K562 (cell line): ENCODE data around the gene METAP2. TPM values are rescaled to one million over a fixed set of nuclear protein-coding genes. Genes with fewer than 3 reads are reported as not detected.

Source experiments
- ARNT ChIP-seq, 2 experiments: fragments of 450-650 bp; IDR thresholded peaks; 2 replicates each; pipeline ENCODE4 v1.6.1; 2016; ENCODE audit warnings: mild to moderate bottlenecking in 1 of 2
- ATF1 ChIP-seq, 2 experiments: fragments of 450-650 bp in 1 of 2; IDR thresholded peaks; 2 replicates each; pipeline ENCODE4 v1.6.1; 2016; ENCODE audit warnings: missing compliant biosample characterization in 1 of 2, missing genetic modification characterization in 1 of 2
- ESRRB ChIP-seq: fragments of 250-450 bp; sonication (Bioruptor Pico); IDR thresholded peaks from 2 replicates; pipeline ENCODE4 v1.5.0; 2020; ENCODE audit warnings: mild to moderate bottlenecking, moderate library complexity, borderline replicate concordance
- FOXA3 ChIP-seq, 2 experiments: fragments of 450-650 bp in 1 of 2; sonication (generic) in 1 of 2; formaldehyde crosslinking; IDR thresholded peaks in 1 of 2; conservative IDR thresholded peaks in 1 of 2; 2 replicates each; pipeline versions ENCODE4 v1.4.0 to v1.8.0; 2020 to 2022; ENCODE audit warnings: mild to moderate bottlenecking in 2 of 2, missing genetic modification reagents in 1 of 2
- HIVEP1 ChIP-seq: fragments of 250-450 bp; sonication (Bioruptor Pico); IDR thresholded peaks from 2 replicates; pipeline ENCODE4 v1.4.0; 2020; ENCODE audit warnings: mild to moderate bottlenecking
- HLTF ChIP-seq: fragments of 450-650 bp; IDR thresholded peaks from 2 replicates; pipeline ENCODE4 v1.6.1; 2016
- HSF4 ChIP-seq: fragments of 250-450 bp; sonication (Bioruptor Pico); IDR thresholded peaks from 2 replicates; pipeline ENCODE4 v2.1.2; 2022; ENCODE audit warnings: mild to moderate bottlenecking, moderate library complexity, borderline replicate concordance
- ILF3 ChIP-seq: fragments of 450-650 bp; IDR thresholded peaks from 2 replicates; pipeline ENCODE4 v1.6.1; 2018; ENCODE audit warnings: antibody characterized with exemption, mild to moderate bottlenecking, moderate library complexity, borderline replicate concordance
- MAFF ChIP-seq: IDR thresholded peaks from 2 replicates; pipeline ENCODE4 v1.6.1; 2012; ENCODE audit warnings: low read length, improper control_type of control experiment
- MAFG ChIP-seq: fragments of 450-650 bp; conservative IDR thresholded peaks from 2 replicates; pipeline ENCODE4 v1.6.1; 2016; ENCODE audit warnings: missing genetic modification characterization, missing compliant biosample characterization
- MCM7 ChIP-seq, 2 experiments: fragments of 450-650 bp; IDR thresholded peaks; 2 replicates each; pipeline ENCODE4 v1.6.1; 2016 to 2018
- NFE2L1 ChIP-seq: fragments of 450-650 bp; IDR thresholded peaks from 2 replicates; pipeline ENCODE4 v1.6.1; 2016; ENCODE audit warnings: missing genetic modification characterization, low read depth, mild to moderate bottlenecking, missing compliant biosample characterization, moderate library complexity, borderline replicate concordance
- NR2C1 ChIP-seq, 2 experiments: fragments of 450-650 bp; IDR thresholded peaks; 2 replicates each; pipeline ENCODE4 v1.6.1; 2017; ENCODE audit warnings: mild to moderate bottlenecking in 2 of 2, antibody characterized with exemption in 1 of 2, inconsistent platforms in 1 of 2, missing compliant biosample characterization in 1 of 2, missing genetic modification characterization in 1 of 2
- NRF1 ChIP-seq, 2 experiments: fragments of 450-650 bp; IDR thresholded peaks in 1 of 2; conservative IDR thresholded peaks in 1 of 2; 2 replicates each; pipeline ENCODE4 v1.6.1; 2014; ENCODE audit warnings: mild to moderate bottlenecking in 2 of 2
- SAFB ChIP-seq: fragments of 200-400 bp; formaldehyde crosslinking; IDR thresholded peaks from 2 replicates; pipeline ENCODE4 v1.6.1; 2017; ENCODE audit warnings: low read depth, low read length, borderline replicate concordance
- SMARCB1 ChIP-seq: IDR thresholded peaks from 2 replicates; pipeline ENCODE4 v1.6.1; 2011; ENCODE audit warnings: improper control_type of control experiment, low read depth; ENCODE audit not compliant: insufficient read length
- SREBF1 ChIP-seq: fragments of 150-350 bp; IDR thresholded peaks from 2 replicates; pipeline ENCODE4 v1.6.1; 2014; ENCODE audit warnings: antibody characterized with exemption, low read depth, low read length, borderline replicate concordance
- ZC3H11A ChIP-seq: IDR thresholded peaks from 2 replicates; pipeline ENCODE4 v1.6.1; 2012; ENCODE audit warnings: low read depth, low read length, improper control_type of control experiment
- ZNF146 ChIP-seq: IDR thresholded peaks from one replicate; pipeline ENCODE4 v1.6.1; 2018; ENCODE audit warnings: missing compliant biosample characterization; ENCODE audit not compliant: unreplicated experiment
- ZNF717 ChIP-seq: fragments of 250-450 bp; sonication (Bioruptor Pico); IDR thresholded peaks from 2 replicates; pipeline ENCODE4 v1.5.0; 2021
- polyA plus RNA-seq, 8 experiments: library from polyadenylated mRNA; depleted of rRNA in 4 of 8; stranded (reverse) in 5 of 8; unstranded in 3 of 8; fragments of >200 nt; fragmentation: Nextera tagmentation in 2 of 8; fragmentation: Illumina TruSeq in 1 of 8; extraction: Ambion mirVana in 2 of 8; extraction: Trizol in 1 of 8; gene quantifications; 2 replicates each; pipeline versions ENCODE4 v1.2.1 to v1.2.3, GENCODE V29; 2011 to 2014; ENCODE audit warnings: inconsistent platforms in 1 of 8, missing spikeins in 1 of 8
- total RNA-seq, 7 experiments: library from RNA; depleted of rRNA in 6 of 7; stranded (reverse); fragments of >200 nt in 6 of 7; fragmentation: Illumina TruSeq in 2 of 7; extraction: Trizol in 2 of 7; gene quantifications; 2 replicates each; pipeline versions ENCODE4 v1.2.1 to v1.2.3, GENCODE V29; 2011 to 2021; ENCODE audit warnings: low replicate concordance in 1 of 7
- TF ChIP-seq, protein P1 (sequence below): sonication (generic); formaldehyde crosslinking; IDR thresholded peaks from 2 replicates; pipeline ENCODE4 v1.8.0; 2022; ENCODE audit warnings: mild to moderate bottlenecking, missing genetic modification reagents
- TF ChIP-seq, protein P2 (sequence below): fragments of 450-650 bp; formaldehyde crosslinking; conservative IDR thresholded peaks from 2 replicates; pipeline ENCODE4 v1.4.0; 2022; ENCODE audit warnings: mild to moderate bottlenecking, missing genetic modification characterization
- TF ChIP-seq, protein P3 (sequence below): sonication (generic); formaldehyde crosslinking; IDR thresholded peaks from 2 replicates; pipeline ENCODE4 v1.8.0; 2022; ENCODE audit warnings: mild to moderate bottlenecking, missing genetic modification reagents

METAP2 gene
- total and polyA plus RNA-seq, 9 of the 15 experiments (the other 6 are each of a cell fraction or from before 2014, with no cell fraction given), result 75.5 to 205 (median 164) TPM

DNA sequence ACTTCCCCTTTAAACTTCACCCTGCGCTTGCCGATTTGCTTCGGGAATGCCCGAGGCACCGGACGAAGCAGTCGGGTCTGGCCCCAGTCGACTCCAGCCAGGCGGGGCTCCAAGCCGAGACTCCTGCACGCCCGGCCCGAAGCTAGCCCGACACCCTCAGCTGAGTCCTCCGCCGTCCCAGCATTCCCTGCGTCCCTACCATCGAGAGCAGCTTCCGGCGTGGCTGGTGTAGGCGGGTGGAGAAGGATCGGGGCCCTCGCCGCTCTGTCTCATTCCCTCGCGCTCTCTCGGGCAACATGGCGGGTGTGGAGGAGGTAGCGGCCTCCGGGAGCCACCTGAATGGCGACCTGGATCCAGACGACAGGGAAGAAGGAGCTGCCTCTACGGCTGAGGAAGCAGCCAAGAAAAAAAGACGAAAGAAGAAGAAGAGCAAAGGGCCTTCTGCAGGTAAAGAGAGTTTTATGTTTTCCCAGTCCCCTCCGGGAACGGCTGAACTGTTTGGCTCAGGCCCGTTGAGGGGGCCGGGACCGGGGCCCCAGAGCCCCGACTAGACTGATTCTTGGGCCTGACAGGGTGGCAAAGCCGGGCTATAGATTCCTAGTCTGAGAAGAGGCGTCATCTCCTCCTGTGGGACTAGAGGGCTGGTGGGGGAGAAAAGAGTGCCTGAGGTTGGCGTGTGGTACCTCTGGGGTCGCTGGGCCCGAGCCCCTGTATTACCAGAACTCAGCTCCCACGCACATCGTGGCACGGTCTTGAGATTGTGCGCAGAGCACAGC is at the start of gene METAP2 (continued):
- TF ChIP-seq NFE2L1 (tag) (no peak), NRF1 (conservative IDR thresholded peaks at IDR 0.05 in 1 of 2, IDR thresholded peaks at IDR 0.05 in 1 of 2) (peak; percentile 80 to 84), MCM7 (IDR thresholded peaks at IDR 0.05) (no peak), NR2C1 (IDR thresholded peaks at IDR 0.05) (no peak), NR2C1 (tag; IDR thresholded peaks at IDR 0.05) (no peak), MAFG (tag) (no peak), ATF1 (CRISPR knock-in tag; IDR thresholded peaks at IDR 0.05) (no peak), ATF1 (tag; IDR thresholded peaks at IDR 0.05) (peak; percentile 18; the same call in 1 of the 2 replicates), HIVEP1 (CRISPR knock-in tag) (no peak), ARNT (IDR thresholded peaks at IDR 0.05) (no peak), HLTF (no peak), FOXA3 (CRISPR knock-in tag; conservative IDR thresholded peaks at IDR 0.05 in 1 of 2, IDR thresholded peaks at IDR 0.05 in 1 of 2) (no peak), ZNF146 (no peak), HSF4 (CRISPR knock-in tag) (no peak), ILF3 (no peak), ESRRB (CRISPR knock-in tag) (no peak), SAFB (no peak), ZNF717 (no peak), MAFF (no peak), ZC3H11A (no peak), SMARCB1 (no peak), SREBF1 (no peak)
- TF ChIP-seq, protein P1, sequence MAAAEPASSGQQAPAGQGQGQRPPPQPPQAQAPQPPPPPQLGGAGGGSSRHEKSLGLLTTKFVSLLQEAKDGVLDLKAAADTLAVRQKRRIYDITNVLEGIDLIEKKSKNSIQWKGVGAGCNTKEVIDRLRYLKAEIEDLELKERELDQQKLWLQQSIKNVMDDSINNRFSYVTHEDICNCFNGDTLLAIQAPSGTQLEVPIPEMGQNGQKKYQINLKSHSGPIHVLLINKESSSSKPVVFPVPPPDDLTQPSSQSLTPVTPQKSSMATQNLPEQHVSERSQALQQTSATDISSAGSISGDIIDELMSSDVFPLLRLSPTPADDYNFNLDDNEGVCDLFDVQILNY (CRISPR knock-in tag), result peak; percentile 75; the same call in 1 of the 2 replicates
- TF ChIP-seq, protein P2, sequence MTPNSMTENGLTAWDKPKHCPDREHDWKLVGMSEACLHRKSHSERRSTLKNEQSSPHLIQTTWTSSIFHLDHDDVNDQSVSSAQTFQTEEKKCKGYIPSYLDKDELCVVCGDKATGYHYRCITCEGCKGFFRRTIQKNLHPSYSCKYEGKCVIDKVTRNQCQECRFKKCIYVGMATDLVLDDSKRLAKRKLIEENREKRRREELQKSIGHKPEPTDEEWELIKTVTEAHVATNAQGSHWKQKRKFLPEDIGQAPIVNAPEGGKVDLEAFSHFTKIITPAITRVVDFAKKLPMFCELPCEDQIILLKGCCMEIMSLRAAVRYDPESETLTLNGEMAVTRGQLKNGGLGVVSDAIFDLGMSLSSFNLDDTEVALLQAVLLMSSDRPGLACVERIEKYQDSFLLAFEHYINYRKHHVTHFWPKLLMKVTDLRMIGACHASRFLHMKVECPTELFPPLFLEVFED (CRISPR knock-in tag), result peak; percentile 76
- TF ChIP-seq, protein P3, sequence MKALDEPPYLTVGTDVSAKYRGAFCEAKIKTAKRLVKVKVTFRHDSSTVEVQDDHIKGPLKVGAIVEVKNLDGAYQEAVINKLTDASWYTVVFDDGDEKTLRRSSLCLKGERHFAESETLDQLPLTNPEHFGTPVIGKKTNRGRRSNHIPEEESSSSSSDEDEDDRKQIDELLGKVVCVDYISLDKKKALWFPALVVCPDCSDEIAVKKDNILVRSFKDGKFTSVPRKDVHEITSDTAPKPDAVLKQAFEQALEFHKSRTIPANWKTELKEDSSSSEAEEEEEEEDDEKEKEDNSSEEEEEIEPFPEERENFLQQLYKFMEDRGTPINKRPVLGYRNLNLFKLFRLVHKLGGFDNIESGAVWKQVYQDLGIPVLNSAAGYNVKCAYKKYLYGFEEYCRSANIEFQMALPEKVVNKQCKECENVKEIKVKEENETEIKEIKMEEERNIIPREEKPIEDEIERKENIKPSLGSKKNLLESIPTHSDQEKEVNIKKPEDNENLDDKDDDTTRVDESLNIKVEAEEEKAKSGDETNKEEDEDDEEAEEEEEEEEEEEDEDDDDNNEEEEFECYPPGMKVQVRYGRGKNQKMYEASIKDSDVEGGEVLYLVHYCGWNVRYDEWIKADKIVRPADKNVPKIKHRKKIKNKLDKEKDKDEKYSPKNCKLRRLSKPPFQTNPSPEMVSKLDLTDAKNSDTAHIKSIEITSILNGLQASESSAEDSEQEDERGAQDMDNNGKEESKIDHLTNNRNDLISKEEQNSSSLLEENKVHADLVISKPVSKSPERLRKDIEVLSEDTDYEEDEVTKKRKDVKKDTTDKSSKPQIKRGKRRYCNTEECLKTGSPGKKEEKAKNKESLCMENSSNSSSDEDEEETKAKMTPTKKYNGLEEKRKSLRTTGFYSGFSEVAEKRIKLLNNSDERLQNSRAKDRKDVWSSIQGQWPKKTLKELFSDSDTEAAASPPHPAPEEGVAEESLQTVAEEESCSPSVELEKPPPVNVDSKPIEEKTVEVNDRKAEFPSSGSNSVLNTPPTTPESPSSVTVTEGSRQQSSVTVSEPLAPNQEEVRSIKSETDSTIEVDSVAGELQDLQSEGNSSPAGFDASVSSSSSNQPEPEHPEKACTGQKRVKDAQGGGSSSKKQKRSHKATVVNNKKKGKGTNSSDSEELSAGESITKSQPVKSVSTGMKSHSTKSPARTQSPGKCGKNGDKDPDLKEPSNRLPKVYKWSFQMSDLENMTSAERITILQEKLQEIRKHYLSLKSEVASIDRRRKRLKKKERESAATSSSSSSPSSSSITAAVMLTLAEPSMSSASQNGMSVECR (CRISPR knock-in tag), result no peak
